PC-9 (cell line): ENCODE measurements around the gene ILDR1. TPM values are rescaled to one million over a fixed set of nuclear protein-coding genes. Genes with fewer than 3 reads are reported as not detected.

Source experiments
- BruUV-seq: library from RNA; stranded (reverse); fragments of 400-500 nt; replicated peaks from 2 replicates; lab custom pipeline; 2021; lab: Mats Ljungman, UMichigan
- CTCF ChIA-PET: fragments of 300-600 bp; sonication (Branson Sonifier 250); formaldehyde crosslinking; loops from one replicate; lab custom pipeline; 2022; ENCODE audit warnings: antibody characterized with exemption; lab: Charles Lee
- POLR2A ChIA-PET: fragments of 300-600 bp; sonication (Branson Sonifier 250); formaldehyde crosslinking; loops from one replicate; lab custom pipeline; 2022; ENCODE audit warnings: antibody characterized with exemption; ENCODE audit not compliant: unreplicated experiment; lab: Charles Lee
- DNase-seq, 2 experiments: peaks; one replicate each; pipeline versions ENCODE4 v3.0.0 to v3.0.0-alpha.2; 2015 to 2022; ENCODE audit warnings: mixed read lengths in 1 of 2
- H2AFZ ChIP-seq: fragments of 200-600 bp; sonication (generic); 2 replicates; pipeline ENCODE4 v1.8.1; 2017; ENCODE audit warnings: antibody characterized with exemption
- H3F3A ChIP-seq: fragments of 200-600 bp; sonication (generic); 2 replicates; pipeline ENCODE4 v1.8.1; 2017; ENCODE audit warnings: antibody characterized with exemption, mild to moderate bottlenecking, low read depth; ENCODE audit not compliant: insufficient read depth
- H3K27ac ChIP-seq: fragments of 200-600 bp; sonication (generic); 2 replicates; pipeline ENCODE4 v1.6.1; 2016; ENCODE audit warnings: mixed run types
- H3K27me3 ChIP-seq: fragments of 200-600 bp; sonication (generic); 2 replicates; pipeline ENCODE4 v1.6.1; 2016; ENCODE audit warnings: low read depth, mixed run types; ENCODE audit not compliant: insufficient read depth
- H3K36me3 ChIP-seq: fragments of 200-600 bp; sonication (generic); 2 replicates; pipeline ENCODE4 v1.6.1; 2016; ENCODE audit warnings: low read depth, mixed run types
- H3K4me1 ChIP-seq: fragments of 200-600 bp; sonication (generic); replicated peaks from 2 replicates; pipeline ENCODE4 v1.6.1; 2016; ENCODE audit warnings: mixed run types; ENCODE audit not compliant: insufficient read depth
- H3K4me2 ChIP-seq: fragments of 200-600 bp; sonication (generic); 2 replicates; pipeline ENCODE4 v1.6.1; 2017; ENCODE audit warnings: mixed run types
- H3K4me3 ChIP-seq: fragments of 200-600 bp; sonication (generic); 2 replicates; pipeline ENCODE4 v1.6.1; 2016; ENCODE audit warnings: mixed run types
- H3K79me2 ChIP-seq: fragments of 200-600 bp; sonication (generic); 2 replicates; pipeline ENCODE4 v1.6.1; 2017; ENCODE audit warnings: low read depth, mixed run types
- H3K9me2 ChIP-seq: fragments of 200-600 bp; sonication (generic); 2 replicates; pipeline ENCODE4 v1.8.1; 2017; ENCODE audit warnings: mild to moderate bottlenecking; ENCODE audit not compliant: insufficient read depth
- H3K9me3 ChIP-seq: fragments of 200-600 bp; sonication (generic); 2 replicates; pipeline ENCODE4 v1.8.1; 2016; ENCODE audit warnings: low read depth; ENCODE audit not compliant: insufficient read depth
- H4K20me1 ChIP-seq: fragments of 200-600 bp; sonication (generic); 2 replicates; pipeline ENCODE4 v1.8.1; 2017; ENCODE audit not compliant: insufficient read depth
- EZH2 ChIP-seq: fragments of 200-600 bp; sonication (generic); IDR thresholded peaks from 2 replicates; pipeline ENCODE4 v1.8.0; 2017; ENCODE audit warnings: antibody characterized with exemption, low read depth
- intact Hi-C: fragments of 100-400 bp; cut with micrococcal nuclease; formaldehyde crosslinking; loops from one replicate; pipeline ENCODE4 v1.10.0; 2022; ENCODE audit not compliant: unreplicated experiment
- total RNA-seq: library from RNA; stranded (reverse); gene quantifications from 2 replicates; pipeline ENCODE4 v1.2.3, GENCODE V29; 2021
- TF ChIP-seq, protein P1 (sequence below): fragments of 200-600 bp; sonication (generic); conservative IDR thresholded peaks from 2 replicates; pipeline ENCODE4 v1.6.1; 2017; ENCODE audit warnings: mixed run types, antibody characterized with exemption, mild to moderate bottlenecking, moderate library complexity

Gene ILDR1
- total RNA-seq, 1 experiment from 2014 or later, result 5.1 TPM

DNA sequence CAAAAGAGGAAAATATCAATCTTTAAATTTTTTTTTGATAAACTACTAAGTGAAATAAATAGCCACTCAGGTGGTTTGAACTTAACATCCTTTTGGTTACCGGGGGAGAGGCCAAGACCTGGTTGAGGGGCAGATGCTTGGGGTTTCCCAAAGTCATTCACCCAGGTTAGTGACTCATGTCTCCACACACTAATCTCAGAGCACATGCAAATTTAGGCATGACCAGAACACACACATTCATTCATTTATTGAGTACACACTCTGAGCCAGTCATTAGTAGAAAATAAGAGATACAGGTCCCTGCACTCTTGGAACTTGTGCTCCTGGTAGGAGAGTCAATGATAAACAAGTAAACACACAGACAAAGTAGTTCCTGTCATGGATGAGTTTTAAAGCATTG is 7.3 kb downstream of the ILDR1 start:
- ChIA-PET CTCF (no interaction called here), POLR2A (no interaction called here)
- no peaks in the 10 kb centered on the region for H4K20me1 ChIP-seq
- no peaks in the 10 kb centered on the region for H3K4me1 ChIP-seq
- intact Hi-C loops, result no loop called here
- H3K27ac ChIP-seq, result no peak overlapping the region
- no peak overlapping the region for H3K4me3 ChIP-seq
- no peak for DNase-seq
- no peaks in the 10 kb centered on the region for H3K36me3 ChIP-seq
- no peaks in the 10 kb centered on the region for H3K79me2 ChIP-seq
- no peaks in the 10 kb centered on the region for H3K9me3 ChIP-seq
- H3F3A ChIP-seq, result no peaks in the 10 kb centered on the region
- no peaks in the 10 kb centered on the region for H3K9me2 ChIP-seq
- BruUV-seq, result no TSS peak
- no peaks in the 10 kb centered on the region for H3K27me3 ChIP-seq
- no peak overlapping the region for H3K4me2 ChIP-seq
- TF ChIP-seq EZH2, result no peak
- TF ChIP-seq, protein P1, sequence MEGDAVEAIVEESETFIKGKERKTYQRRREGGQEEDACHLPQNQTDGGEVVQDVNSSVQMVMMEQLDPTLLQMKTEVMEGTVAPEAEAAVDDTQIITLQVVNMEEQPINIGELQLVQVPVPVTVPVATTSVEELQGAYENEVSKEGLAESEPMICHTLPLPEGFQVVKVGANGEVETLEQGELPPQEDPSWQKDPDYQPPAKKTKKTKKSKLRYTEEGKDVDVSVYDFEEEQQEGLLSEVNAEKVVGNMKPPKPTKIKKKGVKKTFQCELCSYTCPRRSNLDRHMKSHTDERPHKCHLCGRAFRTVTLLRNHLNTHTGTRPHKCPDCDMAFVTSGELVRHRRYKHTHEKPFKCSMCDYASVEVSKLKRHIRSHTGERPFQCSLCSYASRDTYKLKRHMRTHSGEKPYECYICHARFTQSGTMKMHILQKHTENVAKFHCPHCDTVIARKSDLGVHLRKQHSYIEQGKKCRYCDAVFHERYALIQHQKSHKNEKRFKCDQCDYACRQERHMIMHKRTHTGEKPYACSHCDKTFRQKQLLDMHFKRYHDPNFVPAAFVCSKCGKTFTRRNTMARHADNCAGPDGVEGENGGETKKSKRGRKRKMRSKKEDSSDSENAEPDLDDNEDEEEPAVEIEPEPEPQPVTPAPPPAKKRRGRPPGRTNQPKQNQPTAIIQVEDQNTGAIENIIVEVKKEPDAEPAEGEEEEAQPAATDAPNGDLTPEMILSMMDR, result no peak
- no peak overlapping the region for H2AFZ ChIP-seq

DNA sequence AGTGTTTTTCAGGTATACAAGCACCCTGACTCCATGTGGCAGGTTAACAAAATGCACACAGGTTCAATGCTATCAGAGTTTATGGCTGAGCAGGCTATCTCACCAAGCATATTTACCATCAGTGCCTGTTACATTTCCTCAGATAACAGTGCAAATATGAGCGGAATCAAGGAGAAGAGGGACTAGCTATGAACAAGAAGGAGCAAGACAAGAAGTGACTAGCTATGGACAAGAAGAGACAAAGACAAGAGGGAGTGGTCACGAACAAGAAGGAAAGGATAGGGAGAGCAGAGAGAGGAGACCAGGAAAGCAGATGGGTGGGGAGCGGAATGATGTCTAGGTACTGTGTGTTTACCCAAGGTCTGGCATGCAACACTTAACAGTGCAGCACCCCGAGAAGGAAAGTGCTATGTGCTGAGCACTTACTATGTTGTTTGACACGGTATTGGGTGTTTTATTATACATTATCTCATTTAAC is 8.6 kb downstream of the ILDR1 start:
- no peaks in the 10 kb centered on the region for H4K20me1 ChIP-seq
- no peaks in the 10 kb centered on the region for H3K36me3 ChIP-seq
- ChIA-PET CTCF (no interaction called here), POLR2A (no interaction called here)
- H3K9me2 ChIP-seq, result no peaks in the 10 kb centered on the region
- no peak overlapping the region for H2AFZ ChIP-seq
- no peak overlapping the region for H3K4me3 ChIP-seq
- H3K79me2 ChIP-seq, result no peaks in the 10 kb centered on the region
- H3K27me3 ChIP-seq, result no peaks in the 10 kb centered on the region
- H3K27ac ChIP-seq, result no peak overlapping the region
- intact Hi-C loops, result no loop called here
- BruUV-seq, result no TSS peak
- no peaks in the 10 kb centered on the region for H3K9me3 ChIP-seq
- no peaks in the 10 kb centered on the region for H3F3A ChIP-seq
- no peak overlapping the region for H3K4me2 ChIP-seq
- H3K4me1 ChIP-seq, result no peaks in the 10 kb centered on the region
- TF ChIP-seq EZH2, result no peak
- TF ChIP-seq, protein P1, result no peak
- no peak for DNase-seq

DNA sequence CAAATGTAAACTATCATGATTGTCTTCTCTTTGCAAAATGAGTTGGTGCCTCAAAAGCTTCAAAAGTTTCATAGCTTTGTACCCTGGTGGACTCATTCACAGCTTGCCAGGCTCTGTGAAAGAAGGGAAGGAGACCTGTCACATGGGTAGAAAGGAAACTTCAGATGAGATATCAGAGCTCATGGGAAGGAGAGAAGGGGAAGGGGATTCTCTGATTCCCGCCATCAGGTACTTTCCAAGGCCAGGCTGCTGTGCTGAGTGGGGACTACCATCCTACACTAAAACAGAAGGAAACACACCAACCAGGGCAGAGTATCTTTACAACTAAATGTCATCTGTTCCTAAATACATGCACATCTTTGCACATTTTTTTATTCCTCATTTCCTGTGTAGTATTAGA is 9.2 kb downstream of the ILDR1 start:
- ChIA-PET POLR2A (no interaction called here), CTCF (no interaction called here)
- H3K27me3 ChIP-seq, result no peaks in the 10 kb centered on the region
- no peaks in the 10 kb centered on the region for H3K36me3 ChIP-seq
- BruUV-seq, result no TSS peak
- H2AFZ ChIP-seq, result no peak overlapping the region
- TF ChIP-seq, protein P1, result no peak
- no peak for TF ChIP-seq EZH2
- no peak overlapping the region for H3K4me3 ChIP-seq
- no peak overlapping the region for H3K27ac ChIP-seq
- no peaks in the 10 kb centered on the region for H3K9me3 ChIP-seq
- no peaks in the 10 kb centered on the region for H3K79me2 ChIP-seq
- no peaks in the 10 kb centered on the region for H3K4me1 ChIP-seq
- no peak for DNase-seq
- no peak overlapping the region for H3K4me2 ChIP-seq
- H3F3A ChIP-seq, result no peaks in the 10 kb centered on the region
- H3K9me2 ChIP-seq, result no peaks in the 10 kb centered on the region
- no peaks in the 10 kb centered on the region for H4K20me1 ChIP-seq
- intact Hi-C loops, result no loop called here
